VCaP (cell line): Measurements from ENCODE around the gene PTBP2.
"Not testable (repeated sequence)": the region's sequence is repeated elsewhere in the genome, so short reads cannot be mapped to it uniquely, and the experiment has no call there.

Experiments
- H3K27ac ChIP-seq: fragments of 450-650 bp; 2 replicates; pipeline ENCODE4 v1.5.1; 2017
- TF ChIP-seq, protein P1 (sequence below): fragments of 450-650 bp; conservative IDR thresholded peaks from 2 replicates; pipeline ENCODE4 v1.5.1; 2017; ENCODE audit warnings: mild to moderate bottlenecking, moderate library complexity

Gene PTBP2

DNA sequence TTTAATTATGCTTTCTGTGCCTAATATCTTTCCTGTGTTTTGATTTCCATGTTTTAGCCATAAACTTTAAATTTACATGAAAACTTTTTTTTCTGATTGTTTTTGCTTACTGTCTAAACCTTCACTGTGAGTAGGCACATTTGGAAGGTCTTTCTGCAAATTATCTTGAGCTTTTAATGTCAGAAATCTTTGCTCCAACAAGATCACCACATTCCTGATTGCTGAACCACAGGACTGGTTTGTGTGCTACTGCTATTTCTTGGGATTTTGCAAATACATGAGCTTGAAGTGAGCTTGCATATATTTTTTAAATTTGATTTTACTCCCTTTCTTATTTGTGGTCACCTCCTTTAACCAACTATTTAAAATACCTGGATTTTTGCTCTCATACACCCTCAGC, 61.3 kb downstream of the PTBP2 start:
- no peak overlapping the region for H3K27ac ChIP-seq
- TF ChIP-seq, protein P1, sequence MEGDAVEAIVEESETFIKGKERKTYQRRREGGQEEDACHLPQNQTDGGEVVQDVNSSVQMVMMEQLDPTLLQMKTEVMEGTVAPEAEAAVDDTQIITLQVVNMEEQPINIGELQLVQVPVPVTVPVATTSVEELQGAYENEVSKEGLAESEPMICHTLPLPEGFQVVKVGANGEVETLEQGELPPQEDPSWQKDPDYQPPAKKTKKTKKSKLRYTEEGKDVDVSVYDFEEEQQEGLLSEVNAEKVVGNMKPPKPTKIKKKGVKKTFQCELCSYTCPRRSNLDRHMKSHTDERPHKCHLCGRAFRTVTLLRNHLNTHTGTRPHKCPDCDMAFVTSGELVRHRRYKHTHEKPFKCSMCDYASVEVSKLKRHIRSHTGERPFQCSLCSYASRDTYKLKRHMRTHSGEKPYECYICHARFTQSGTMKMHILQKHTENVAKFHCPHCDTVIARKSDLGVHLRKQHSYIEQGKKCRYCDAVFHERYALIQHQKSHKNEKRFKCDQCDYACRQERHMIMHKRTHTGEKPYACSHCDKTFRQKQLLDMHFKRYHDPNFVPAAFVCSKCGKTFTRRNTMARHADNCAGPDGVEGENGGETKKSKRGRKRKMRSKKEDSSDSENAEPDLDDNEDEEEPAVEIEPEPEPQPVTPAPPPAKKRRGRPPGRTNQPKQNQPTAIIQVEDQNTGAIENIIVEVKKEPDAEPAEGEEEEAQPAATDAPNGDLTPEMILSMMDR: no peak

DNA sequence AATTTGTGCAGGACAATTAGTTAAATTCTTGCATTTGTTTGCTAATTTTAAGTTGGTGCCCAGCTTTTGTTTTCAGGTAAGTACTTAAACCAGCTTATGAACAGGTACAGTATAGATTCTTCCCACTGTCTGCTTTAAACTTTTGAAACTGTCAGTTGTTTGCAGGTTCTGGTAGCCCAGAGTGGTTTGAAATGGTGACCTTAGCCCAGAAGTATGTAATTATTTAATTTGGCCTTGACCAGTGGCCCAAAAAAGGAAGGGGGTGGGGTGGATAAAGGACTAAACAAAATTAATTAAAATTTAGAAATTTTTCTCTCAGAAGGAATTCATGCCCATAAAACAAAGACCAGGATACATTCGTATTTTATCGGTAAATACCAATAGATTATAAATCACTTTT, 69.0 kb downstream of the PTBP2 start:
- no peak overlapping the region for H3K27ac ChIP-seq
- TF ChIP-seq, protein P1: no peak

DNA sequence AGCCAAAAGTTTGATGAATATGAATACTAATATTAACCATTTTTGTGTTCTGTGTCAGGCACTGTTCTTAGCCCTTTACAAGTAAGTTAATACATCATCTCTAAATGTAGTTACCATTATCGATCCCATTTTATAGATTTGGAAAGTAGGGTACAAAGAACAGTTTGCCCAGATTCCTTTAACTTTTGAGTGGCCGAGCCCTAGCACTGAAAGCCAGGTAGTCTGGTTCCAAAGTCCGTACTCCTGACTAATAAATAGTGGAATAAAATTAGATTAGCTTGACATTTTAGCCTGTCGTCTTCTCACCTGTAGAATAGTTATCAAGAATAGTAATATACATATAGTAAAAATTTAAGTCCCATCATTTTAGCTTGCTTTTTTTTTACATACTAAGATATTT, 70.6 kb downstream of the PTBP2 start:
- no peak overlapping the region for H3K27ac ChIP-seq
- TF ChIP-seq, protein P1: no peak

DNA sequence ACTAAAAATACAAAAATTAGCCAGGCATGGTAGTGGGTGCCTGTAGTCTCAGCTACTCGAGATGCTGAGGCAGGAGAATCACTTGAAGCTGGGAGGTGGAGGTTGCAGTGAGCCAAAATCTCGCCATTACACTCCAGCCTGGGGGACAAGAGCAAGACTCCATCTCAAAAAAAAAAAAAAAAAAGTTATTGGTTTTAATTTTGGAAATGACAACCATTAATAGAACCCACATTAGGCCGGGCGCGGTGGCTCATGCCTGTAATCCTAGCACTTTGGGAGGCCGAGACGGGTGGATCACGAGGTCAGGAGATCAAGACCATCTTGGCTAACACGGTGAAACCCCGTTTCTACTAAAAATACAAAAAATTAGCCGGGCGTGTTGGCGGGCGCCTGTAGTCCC, 80.1 kb downstream of the PTBP2 start:
- H3K27ac ChIP-seq: not testable (repeated sequence)

DNA sequence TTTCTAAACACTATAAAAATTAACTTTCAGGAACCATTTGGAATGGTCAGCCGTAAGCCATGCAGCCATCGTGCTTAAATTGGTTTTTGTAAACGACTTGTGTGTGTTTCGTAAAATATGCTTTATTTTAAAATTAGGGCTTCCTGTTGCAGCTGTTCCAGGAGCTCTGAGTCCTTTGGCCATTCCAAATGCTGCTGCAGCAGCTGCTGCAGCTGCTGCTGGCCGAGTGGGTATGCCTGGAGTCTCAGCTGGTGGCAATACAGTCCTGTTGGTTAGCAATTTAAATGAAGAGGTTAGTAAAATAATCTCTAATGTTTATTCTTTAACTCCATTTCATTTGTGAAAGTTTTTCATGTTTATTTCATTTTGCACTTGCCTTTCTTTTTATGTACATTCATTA, 83.1 kb downstream of the PTBP2 start:
- no peak overlapping the region for H3K27ac ChIP-seq
- TF ChIP-seq, protein P1: no peak

DNA sequence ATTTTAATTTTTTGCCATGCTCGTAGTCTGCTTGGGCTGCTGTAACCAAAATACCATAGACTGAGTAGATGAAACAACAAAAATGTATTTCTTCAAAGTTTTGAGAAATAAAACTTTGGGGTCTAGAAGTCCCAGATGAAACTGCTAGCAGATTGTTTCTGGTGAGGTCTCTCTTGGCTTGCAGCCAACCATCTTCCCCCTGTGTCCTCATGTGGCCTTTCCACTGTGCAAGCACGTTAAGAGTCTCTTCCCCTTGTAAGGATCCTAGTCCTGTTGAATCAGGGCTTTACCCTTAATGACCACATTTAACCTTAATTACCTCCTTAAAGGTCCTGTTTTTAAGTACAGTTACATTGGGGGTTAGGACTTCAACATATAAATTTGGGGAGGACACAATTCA, 86.6 kb downstream of the PTBP2 start:
- TF ChIP-seq, protein P1: no peak
- H3K27ac ChIP-seq: no peak overlapping the region

DNA sequence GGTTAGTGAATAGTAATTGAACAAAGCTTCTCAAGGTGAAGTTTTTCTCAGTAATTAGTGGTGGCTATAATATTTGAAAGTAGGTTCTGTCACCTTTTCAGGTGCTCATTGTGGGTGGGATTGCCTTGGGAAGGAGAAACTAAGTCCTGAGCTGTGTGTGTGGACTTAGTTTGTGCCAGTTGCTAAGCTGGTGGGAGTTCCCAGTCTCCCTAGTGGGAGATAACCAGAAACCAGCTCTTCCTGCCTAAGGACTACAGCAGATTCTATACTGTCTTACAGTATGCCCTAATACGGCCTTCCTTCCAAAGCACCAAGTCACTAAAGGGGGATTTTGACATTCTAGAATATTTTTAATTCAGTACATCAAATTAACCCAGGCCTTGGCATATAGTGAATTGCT, 94.3 kb downstream of the PTBP2 start:
- no peak overlapping the region for H3K27ac ChIP-seq
- TF ChIP-seq, protein P1: no peak

DNA sequence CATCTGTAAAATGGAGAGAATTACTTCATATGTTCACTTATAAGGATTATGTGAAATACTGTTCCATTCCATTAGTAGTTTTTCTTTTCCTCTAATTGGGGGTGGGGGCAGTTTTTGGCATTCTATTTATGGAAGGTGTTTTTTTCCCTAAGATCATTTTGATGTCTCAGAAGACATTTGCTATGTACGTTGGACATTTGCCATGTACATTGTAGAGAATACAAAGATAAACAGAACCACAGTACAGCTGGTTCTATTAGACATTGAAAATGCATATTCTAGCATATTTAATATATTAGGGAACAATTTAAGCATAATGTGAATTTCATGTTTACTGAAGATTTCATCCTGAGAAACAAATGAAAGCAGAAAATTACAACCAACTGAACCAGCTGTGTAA, 98.5 kb downstream of the PTBP2 start:
- no peak overlapping the region for H3K27ac ChIP-seq
- TF ChIP-seq, protein P1: no peak
